Esophagus muscularis mucosa (tissue), 4 donors: ENCODE data around the gene KYAT1.

Experiments used
- CTCF ChIP-seq, 3 experiments: fragments of 200-600 bp in 2 of 3; fragments of 450-650 bp in 1 of 3; sonication (generic) in 2 of 3; IDR thresholded peaks; one replicate each; pipeline ENCODE4 v1.5.1; 2017 to 2019; ENCODE audit warnings: antibody characterized with exemption in 3 of 3, mild to moderate bottlenecking in 2 of 3, moderate library complexity in 1 of 3
- EP300 ChIP-seq: sonication (generic); formaldehyde crosslinking; IDR thresholded peaks from one replicate; pipeline ENCODE4 v1.6.1; 2017; ENCODE audit warnings: antibody characterized with exemption
- POLR2A ChIP-seq: fragments of 450-650 bp; IDR thresholded peaks from one replicate; pipeline ENCODE4 v1.6.1; 2017; ENCODE audit warnings: antibody characterized with exemption, moderate library complexity, mild to moderate bottlenecking, low read depth

GRCh38 chr9:128807827-128808226 lies 73.9 kb downstream of the KYAT1 start:
- no peak for TF ChIP-seq CTCF (IDR thresholded peaks at IDR 0.05)
- TF ChIP-seq POLR2A = no peak
- no peak for TF ChIP-seq EP300
